GM12891 (cell line): ENCODE results near the gene POSTN.

Experiments used
- POLR2A ChIP-seq: IDR thresholded peaks from 2 replicates; pipeline ENCODE4 v1.6.1; 2011; ENCODE audit warnings: low read depth, low read length, control low read depth
- SPI1 ChIP-seq: IDR thresholded peaks from 2 replicates; pipeline ENCODE4 v1.6.1; 2011; ENCODE audit warnings: low read depth, low read length, control low read depth
- TAF1 ChIP-seq: IDR thresholded peaks from 2 replicates; pipeline ENCODE4 v1.6.1; 2011; ENCODE audit warnings: low read depth, low read length, control low read depth

GRCh38 chr13:37621811-37622361 is 23.3 kb upstream of the POSTN start:
- TF ChIP-seq POLR2A (no peak), TAF1 (no peak), SPI1 (no peak)
